Neuronal stem cell (in vitro differentiated cells): Measurements from ENCODE around the gene ALPI.
"Not testable (repeated sequence)": the region's sequence is repeated elsewhere in the genome, so short reads cannot be mapped to it uniquely, and the experiment has no call there.

Experiments
- DNase-seq: peaks from one replicate; pipeline ENCODE4 v3.0.0-alpha.2; 2013; ENCODE audit warnings: low spot score
- H2AFZ ChIP-seq: one replicate; pipeline ENCODE4 v1.6.1; 2013; ENCODE audit warnings: mild to moderate bottlenecking, low read length, inconsistent platforms
- H2AK5ac ChIP-seq: 2 replicates; pipeline ENCODE4 v1.6.1; 2013; ENCODE audit warnings: low read depth, mild to moderate bottlenecking, inconsistent platforms, low read length, moderate library complexity, mixed read lengths
- H2BK120ac ChIP-seq: 2 replicates; pipeline ENCODE4 v1.6.1; 2013; ENCODE audit warnings: low read depth, mild to moderate bottlenecking, inconsistent platforms, low read length, moderate library complexity, mixed read lengths
- H2BK12ac ChIP-seq: one replicate; pipeline ENCODE4 v1.6.1; 2013; ENCODE audit warnings: low read length, inconsistent platforms
- H2BK15ac ChIP-seq: 2 replicates; pipeline ENCODE4 v1.6.1; 2013; ENCODE audit warnings: mild to moderate bottlenecking, low read length, inconsistent platforms, mixed read lengths
- H2BK5ac ChIP-seq: one replicate; pipeline ENCODE4 v1.6.1; 2013; ENCODE audit warnings: inconsistent platforms, mild to moderate bottlenecking, low read length, moderate library complexity
- H3K14ac ChIP-seq: one replicate; pipeline ENCODE4 v1.6.1; 2013; ENCODE audit warnings: low read length, inconsistent platforms
- H3K18ac ChIP-seq: 2 replicates; pipeline ENCODE4 v1.6.1; 2013; ENCODE audit warnings: low read length, inconsistent platforms
- H3K23ac ChIP-seq: 2 replicates; pipeline ENCODE4 v1.6.1; 2013; ENCODE audit warnings: low read depth, mild to moderate bottlenecking, mixed read lengths, low read length, inconsistent platforms; ENCODE audit not compliant: poor library complexity
- H3K27ac ChIP-seq: replicated peaks from 3 replicates; pipeline ENCODE4 v1.5.1; 2013; ENCODE audit warnings: low read length, inconsistent platforms
- H3K27me3 ChIP-seq, 3 experiments: 2 replicates each; pipeline ENCODE4 v1.6.1; 2013; ENCODE audit warnings: low read length in 3 of 3, mild to moderate bottlenecking in 2 of 3, inconsistent platforms in 1 of 3, low read depth in 1 of 3, mixed read lengths in 1 of 3, moderate library complexity in 1 of 3; ENCODE audit not compliant: control insufficient read depth in 3 of 3, insufficient read depth in 3 of 3
- H3K36me3 ChIP-seq, 2 donors: replicated peaks in 1 of 2; 2 replicates each; pipeline ENCODE4 v1.6.1; 2013; ENCODE audit warnings: low read length in 2 of 2; ENCODE audit not compliant: control insufficient read depth in 2 of 2, insufficient read depth in 2 of 2
- H3K4ac ChIP-seq: 2 replicates; pipeline ENCODE4 v1.6.1; 2013; ENCODE audit warnings: inconsistent platforms, mild to moderate bottlenecking, low read length, moderate library complexity
- H3K4me1 ChIP-seq, 2 donors: 1 replicate in 1 of 2; 2 replicates in 1 of 2; pipeline ENCODE4 v1.6.1; 2013; ENCODE audit warnings: low read length in 2 of 2, low read depth in 1 of 2; ENCODE audit not compliant: control insufficient read depth in 2 of 2, insufficient read depth in 1 of 2
- H3K4me2 ChIP-seq: one replicate; pipeline ENCODE4 v1.6.1; 2013; ENCODE audit warnings: mild to moderate bottlenecking, low read length, inconsistent platforms; ENCODE audit not compliant: insufficient read depth, poor library complexity, severe bottlenecking
- H3K4me3 ChIP-seq, 2 donors: 2 replicates each; pipeline ENCODE4 v1.5.1; 2013; ENCODE audit warnings: low read length in 2 of 2, mild to moderate bottlenecking in 2 of 2, inconsistent platforms in 1 of 2, moderate library complexity in 1 of 2
- H3K79me1 ChIP-seq: one replicate; pipeline ENCODE4 v1.6.1; 2013; ENCODE audit warnings: low read depth, mild to moderate bottlenecking, inconsistent platforms, low read length, moderate library complexity
- H3K9ac ChIP-seq: one replicate; pipeline ENCODE4 v1.6.1; 2013; ENCODE audit warnings: mild to moderate bottlenecking, low read depth, low read length, inconsistent platforms; ENCODE audit not compliant: poor library complexity
- H3K9me3 ChIP-seq, 2 donors: replicated peaks in 1 of 2; 2 replicates each; pipeline versions ENCODE3 to v1.6.1; 2013; ENCODE audit warnings: low read length in 2 of 2, mild to moderate bottlenecking in 2 of 2, inconsistent platforms in 1 of 2, low read depth in 1 of 2, mixed read lengths in 1 of 2, moderate library complexity in 1 of 2; ENCODE audit not compliant: control insufficient read depth in 2 of 2, insufficient read depth in 1 of 2
- H4K8ac ChIP-seq: one replicate; pipeline ENCODE4 v1.6.1; 2013; ENCODE audit warnings: low read depth, mild to moderate bottlenecking, inconsistent platforms, low read length, moderate library complexity
- H4K91ac ChIP-seq: one replicate; pipeline ENCODE4 v1.6.1; 2013; ENCODE audit warnings: low read length, low read depth, mild to moderate bottlenecking, inconsistent platforms; ENCODE audit not compliant: poor library complexity
- WGBS, 2 donors: extraction: QIAGEN DNeasy Blood & Tissue Kit; methylation state at CpG; one replicate each; pipeline ENCODE4 v1.1.7; 2013; ENCODE audit warnings: missing lambda C conversion rate in 2 of 2, mixed read lengths in 1 of 2; ENCODE audit not compliant: insufficient read length in 2 of 2, insufficient replicate concordance in 1 of 2; ENCODE audit errors: extremely low coverage in 2 of 2; 5-methylcytosine and 5-hydroxymethylcytosine counted together

ALPI gene

DNA sequence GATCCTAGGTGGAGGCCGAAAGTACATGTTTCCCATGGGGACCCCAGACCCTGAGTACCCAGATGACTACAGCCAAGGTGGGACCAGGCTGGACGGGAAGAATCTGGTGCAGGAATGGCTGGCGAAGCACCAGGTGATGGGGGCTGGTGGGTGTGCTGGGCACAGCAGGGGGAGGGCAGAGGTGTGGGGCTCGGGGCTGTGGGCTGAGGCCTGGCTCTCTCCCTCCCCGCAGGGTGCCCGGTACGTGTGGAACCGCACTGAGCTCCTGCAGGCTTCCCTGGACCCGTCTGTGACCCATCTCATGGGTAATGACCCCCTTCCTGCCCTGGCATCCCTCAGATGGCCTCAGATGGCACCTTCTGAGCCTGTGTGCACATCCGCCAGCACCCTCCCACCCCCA is 47.7 kb upstream of the ALPI start:
- H2AFZ ChIP-seq, DNase-seq, H2AK5ac ChIP-seq, H4K91ac ChIP-seq, H2BK120ac ChIP-seq, H3K14ac ChIP-seq, H3K18ac ChIP-seq, H3K79me1 ChIP-seq, H3K4me1 ChIP-seq, H3K9me3 ChIP-seq, H3K4ac ChIP-seq, H3K23ac ChIP-seq, H3K4me2 ChIP-seq, H3K36me3 ChIP-seq, H3K27ac ChIP-seq, H2BK15ac ChIP-seq, H3K4me3 ChIP-seq, H3K9ac ChIP-seq, H2BK12ac ChIP-seq, H4K8ac ChIP-seq, H2BK5ac ChIP-seq: not testable (repeated sequence)
- H3K27me3 ChIP-seq, result peaks cover 0 to 30% (median 0%) of the 10 kb centered on the region in 3 experiments
- no CpG with 5 or more reads among the region's 10 CpGs for WGBS, 2 donors

DNA sequence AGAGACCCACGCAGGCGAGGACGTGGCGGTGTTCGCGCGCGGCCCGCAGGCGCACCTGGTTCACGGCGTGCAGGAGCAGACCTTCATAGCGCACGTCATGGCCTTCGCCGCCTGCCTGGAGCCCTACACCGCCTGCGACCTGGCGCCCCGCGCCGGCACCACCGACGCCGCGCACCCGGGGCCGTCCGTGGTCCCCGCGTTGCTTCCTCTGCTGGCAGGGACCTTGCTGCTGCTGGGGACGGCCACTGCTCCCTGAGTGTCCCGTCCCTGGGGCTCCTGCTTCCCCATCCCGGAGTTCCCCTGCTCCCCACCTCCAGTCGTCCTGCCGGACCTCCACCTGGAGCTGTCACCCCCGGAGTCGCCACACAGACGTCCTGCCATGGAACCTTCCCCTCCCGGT is 46.3 kb upstream of the ALPI start:
- H3K4me2 ChIP-seq, H3K18ac ChIP-seq, H3K23ac ChIP-seq, H3K4me1 ChIP-seq, H2BK5ac ChIP-seq, H4K8ac ChIP-seq, H3K27ac ChIP-seq, H3K9me3 ChIP-seq, H3K79me1 ChIP-seq, H3K4ac ChIP-seq, H2AK5ac ChIP-seq, H3K9ac ChIP-seq, H2AFZ ChIP-seq, DNase-seq, H3K36me3 ChIP-seq, H4K91ac ChIP-seq, H2BK120ac ChIP-seq, H3K4me3 ChIP-seq: not testable (repeated sequence)
- no CpG with 5 or more reads among the region's 40 CpGs for WGBS, 2 donors
- Histone ChIP-seq H2BK15ac (peak overlapping the region; percentile 49), H2BK12ac (peak overlapping the region; percentile 10), H3K27me3 (peaks cover 0 to 39% (median 0%) of the 10 kb centered on the region in 3 experiments), H3K14ac (peak overlapping the region; percentile 82)

DNA sequence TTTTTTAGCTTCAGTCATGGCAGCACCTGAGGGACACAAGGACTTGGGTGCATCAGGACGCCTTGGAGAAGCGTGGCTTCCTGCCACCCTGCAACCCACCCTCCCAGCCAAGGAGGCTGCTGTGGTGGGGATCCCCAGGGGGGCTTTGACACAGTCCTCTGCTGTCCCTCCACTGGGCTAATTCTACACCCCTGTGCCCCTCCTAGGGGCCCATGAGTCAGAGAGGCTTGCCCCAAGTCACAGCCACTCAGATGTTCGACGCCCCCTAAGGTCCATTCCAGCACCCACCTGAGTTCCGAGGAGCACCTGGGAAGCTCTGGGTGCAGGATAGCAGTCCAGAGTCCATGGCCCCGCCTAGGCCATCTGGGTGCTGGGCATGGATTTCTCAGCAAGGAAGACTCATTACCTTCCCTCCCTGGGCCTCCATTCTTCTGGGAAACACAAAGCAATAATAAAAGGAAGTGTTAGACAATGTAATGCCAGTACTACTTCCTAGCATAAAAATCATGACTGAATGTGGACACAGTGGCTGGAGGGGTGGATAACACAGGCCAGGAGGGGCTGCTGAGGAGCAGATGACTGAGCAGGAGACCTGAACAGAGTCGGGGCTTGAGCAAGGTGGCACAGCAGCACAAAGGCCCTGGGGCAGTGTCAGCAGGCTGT is 45.6 kb upstream of the ALPI start:
- H3K23ac ChIP-seq, result no peak overlapping the region
- H4K8ac ChIP-seq, result no peak overlapping the region
- no peak overlapping the region for H2AFZ ChIP-seq
- H3K14ac ChIP-seq, result no peak overlapping the region
- DNase-seq, result no peak
- H2BK15ac ChIP-seq, result peak overlapping the region; percentile 79
- H3K9ac ChIP-seq, result no peak overlapping the region
- no CpG with 5 or more reads among the region's 7 CpGs for WGBS, 2 donors
- H2AK5ac ChIP-seq, result peak overlapping the region; percentile 28
- no peak overlapping the region for H3K4me2 ChIP-seq
- H2BK12ac ChIP-seq, result no peak overlapping the region
- H3K9me3 ChIP-seq, result no peaks in the 10 kb centered on the region
- no peak overlapping the region for H3K4me3 ChIP-seq
- no peak overlapping the region for H2BK120ac ChIP-seq
- no peak overlapping the region for H2BK5ac ChIP-seq
- no peak overlapping the region for H3K4ac ChIP-seq
- no peaks in the 10 kb centered on the region for H3K79me1 ChIP-seq
- no peaks in the 10 kb centered on the region for H3K36me3 ChIP-seq
- H4K91ac ChIP-seq, result no peak overlapping the region
- peaks cover 0 to 45% (median 0%) of the 10 kb centered on the region in 3 experiments for H3K27me3 ChIP-seq
- no peaks in the 10 kb centered on the region for H3K4me1 ChIP-seq
- no peak overlapping the region for H3K18ac ChIP-seq
- no peak overlapping the region for H3K27ac ChIP-seq

DNA sequence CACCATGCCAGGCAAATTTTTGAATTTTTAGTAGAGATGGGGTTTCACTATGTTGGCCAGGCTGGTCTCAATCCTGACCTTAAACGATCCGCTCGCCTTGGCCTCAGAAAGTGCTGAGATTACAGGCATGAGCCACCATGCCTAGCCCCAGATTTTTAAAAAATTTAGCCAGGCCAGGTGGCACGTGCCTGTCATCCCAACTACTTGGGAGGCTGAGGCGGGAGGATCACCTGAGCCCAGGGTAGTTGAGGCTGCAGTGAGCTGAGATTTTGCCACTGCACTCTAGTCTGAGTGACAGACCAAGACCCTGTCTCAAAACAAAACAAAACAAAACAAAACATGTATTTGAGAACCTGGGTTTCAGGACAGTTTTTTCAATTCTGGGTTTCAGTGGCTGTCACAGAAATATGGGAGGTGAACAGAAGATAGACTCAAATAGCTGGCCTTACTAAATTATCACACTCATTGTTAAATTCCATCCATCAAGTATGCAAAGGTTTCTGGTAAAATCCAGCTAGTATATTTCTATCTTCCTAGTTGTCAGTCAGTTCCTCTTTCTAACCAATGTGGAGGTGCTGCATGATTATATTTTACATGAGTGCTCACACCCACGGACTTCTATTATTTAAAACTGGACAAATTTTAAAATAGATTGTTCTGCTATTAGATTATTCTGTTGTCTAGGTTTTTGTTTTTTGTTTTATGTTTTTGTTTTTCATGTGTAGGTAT is 43.9 kb upstream of the ALPI start:
- H3K9ac ChIP-seq, result no peak overlapping the region
- H3K4me2 ChIP-seq, result no peak overlapping the region
- no peaks in the 10 kb centered on the region for H3K4me1 ChIP-seq
- H2AK5ac ChIP-seq, result no peak overlapping the region
- no peak overlapping the region for H3K23ac ChIP-seq
- H3K4me3 ChIP-seq, result no peak overlapping the region
- no peak overlapping the region for H2AFZ ChIP-seq
- peaks cover 0 to 60% (median 4%) of the 10 kb centered on the region in 3 experiments for H3K27me3 ChIP-seq
- WGBS, 2 donors, result no CpG with 5 or more reads among the region's 6 CpGs
- no peak overlapping the region for H3K4ac ChIP-seq
- H2BK120ac ChIP-seq, result no peak overlapping the region
- no peaks in the 10 kb centered on the region for H3K36me3 ChIP-seq
- no peak for DNase-seq
- no peak overlapping the region for H3K14ac ChIP-seq
- H4K91ac ChIP-seq, result no peak overlapping the region
- no peak overlapping the region for H4K8ac ChIP-seq
- no peak overlapping the region for H2BK12ac ChIP-seq
- no peaks in the 10 kb centered on the region for H3K79me1 ChIP-seq
- no peak overlapping the region for H3K18ac ChIP-seq
- no peak overlapping the region for H3K27ac ChIP-seq
- H2BK15ac ChIP-seq, result no peak overlapping the region
- H3K9me3 ChIP-seq, result no peaks in the 10 kb centered on the region
- H2BK5ac ChIP-seq, result no peak overlapping the region
